ENCODE measurements around the gene DLX5.

DNA sequence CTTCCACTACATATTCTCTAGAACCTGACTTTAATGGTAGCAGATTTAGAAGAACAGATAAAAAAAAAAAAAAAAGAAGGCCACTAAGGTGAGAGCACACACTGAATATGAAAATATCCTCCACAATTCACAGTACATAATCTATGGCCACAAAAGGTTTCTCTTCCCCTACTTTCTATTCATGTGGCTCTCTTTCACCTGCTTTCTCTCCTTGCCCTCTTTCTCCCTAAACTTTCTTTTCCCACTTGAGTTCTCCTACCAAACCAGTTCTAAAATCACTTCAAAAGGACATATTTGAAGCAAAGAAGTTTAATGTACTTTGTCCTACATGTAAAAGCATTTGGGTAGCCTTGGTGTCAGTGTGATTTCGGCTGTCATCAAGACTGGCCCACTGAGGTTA is 37.7 kb downstream of the DLX5 start:
- no peak for TF ChIP-seq ZNF274 (IDR thresholded peaks at IDR 0.05; ENCODE audit: low read depth, low read length)
- no peak for TF ChIP-seq YY1 (IDR thresholded peaks at IDR 0.05; ENCODE audit: insufficient read depth, insufficient read length)
- TF ChIP-seq SUZ12 (IDR thresholded peaks at IDR 0.05; ENCODE audit: extremely low read depth, insufficient read depth, insufficient read length), result no peak
